ENCODE measurements around the gene MAS1L.

MAS1L gene, protein sequence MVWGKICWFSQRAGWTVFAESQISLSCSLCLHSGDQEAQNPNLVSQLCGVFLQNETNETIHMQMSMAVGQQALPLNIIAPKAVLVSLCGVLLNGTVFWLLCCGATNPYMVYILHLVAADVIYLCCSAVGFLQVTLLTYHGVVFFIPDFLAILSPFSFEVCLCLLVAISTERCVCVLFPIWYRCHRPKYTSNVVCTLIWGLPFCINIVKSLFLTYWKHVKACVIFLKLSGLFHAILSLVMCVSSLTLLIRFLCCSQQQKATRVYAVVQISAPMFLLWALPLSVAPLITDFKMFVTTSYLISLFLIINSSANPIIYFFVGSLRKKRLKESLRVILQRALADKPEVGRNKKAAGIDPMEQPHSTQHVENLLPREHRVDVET

DNA sequence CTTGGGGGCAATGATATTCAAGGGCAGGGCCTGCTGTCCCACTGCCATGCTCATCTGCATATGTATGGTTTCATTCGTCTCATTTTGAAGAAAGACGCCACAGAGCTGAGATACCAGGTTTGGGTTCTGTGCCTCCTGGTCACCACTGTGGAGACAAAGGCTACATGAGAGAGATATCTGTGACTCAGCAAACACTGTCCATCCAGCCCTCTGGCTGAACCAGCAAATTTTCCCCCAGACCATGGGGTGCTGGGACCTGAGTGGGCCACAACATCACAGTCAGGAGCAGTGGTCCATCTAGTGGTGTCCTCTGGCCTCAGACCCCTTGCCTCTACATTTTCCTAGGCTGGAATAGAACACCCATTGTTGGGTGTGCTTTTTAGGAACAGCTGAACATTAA lies at the start of gene MAS1L:
Gene MAS1L, minus strand, starts transcription at position 297 of the 400 bp plus-strand sequence. Its CDS starts 54 bp downstream, at position 243.
- H3K4me3 Mint-ChIP-seq: no peak within 1 kb of the TSS
- H3K4me1 Mint-ChIP-seq: no peaks in the 10 kb centered on the region
- H3K36me3 Mint-ChIP-seq: no peaks in the 10 kb centered on the region
- H3K9me3 Mint-ChIP-seq: no peaks in the 10 kb centered on the region
- H3K27me3 Mint-ChIP-seq: peaks cover 11% of the 10 kb centered on the region
- no peak within 1 kb of the TSS for H3K27ac Mint-ChIP-seq

GRCh38 chr6:29532320-29532951 lies 44.7 kb upstream of the MAS1L start:
- Mint-ChIP-seq H3K9me3 (no peaks in the 10 kb centered on the region), H3K4me1 (no peaks in the 10 kb centered on the region), H3K27ac (no peak overlapping the region), H3K4me3 (no peak overlapping the region), H3K36me3 (no peaks in the 10 kb centered on the region), H3K27me3 (peaks cover 1% of the 10 kb centered on the region)

- Mint-ChIP-seq H3K27me3 (peaks cover 4% of the 10 kb centered on the region), H3K27ac (no peak overlapping the region), H3K9me3 (no peaks in the 10 kb centered on the region), H3K4me1 (no peaks in the 10 kb centered on the region), H3K36me3 (no peaks in the 10 kb centered on the region), H3K4me3 (no peak overlapping the region)
Observed at GRCh38 chr6:29531668-29532067, 43.9 kb upstream of the MAS1L start.

- H3K36me3 Mint-ChIP-seq: no peaks in the 10 kb centered on the region
- no peaks in the 10 kb centered on the region for H3K9me3 Mint-ChIP-seq
- no peaks in the 10 kb centered on the region for H3K4me1 Mint-ChIP-seq
- H3K4me3 Mint-ChIP-seq: no peak overlapping the region
- no peak overlapping the region for H3K27ac Mint-ChIP-seq
- peaks cover 7% of the 10 kb centered on the region for H3K27me3 Mint-ChIP-seq
Observed at GRCh38 chr6:29530671-29531310, 43.0 kb upstream of the MAS1L start.

- Mint-ChIP-seq H3K9me3 (no peaks in the 10 kb centered on the region), H3K4me1 (no peaks in the 10 kb centered on the region), H3K27ac (no peak overlapping the region), H3K36me3 (no peaks in the 10 kb centered on the region), H3K4me3 (no peak overlapping the region), H3K27me3 (peaks cover 9% of the 10 kb centered on the region)
Observed at GRCh38 chr6:29529956-29530355, 42.2 kb upstream of the MAS1L start.

DNA sequence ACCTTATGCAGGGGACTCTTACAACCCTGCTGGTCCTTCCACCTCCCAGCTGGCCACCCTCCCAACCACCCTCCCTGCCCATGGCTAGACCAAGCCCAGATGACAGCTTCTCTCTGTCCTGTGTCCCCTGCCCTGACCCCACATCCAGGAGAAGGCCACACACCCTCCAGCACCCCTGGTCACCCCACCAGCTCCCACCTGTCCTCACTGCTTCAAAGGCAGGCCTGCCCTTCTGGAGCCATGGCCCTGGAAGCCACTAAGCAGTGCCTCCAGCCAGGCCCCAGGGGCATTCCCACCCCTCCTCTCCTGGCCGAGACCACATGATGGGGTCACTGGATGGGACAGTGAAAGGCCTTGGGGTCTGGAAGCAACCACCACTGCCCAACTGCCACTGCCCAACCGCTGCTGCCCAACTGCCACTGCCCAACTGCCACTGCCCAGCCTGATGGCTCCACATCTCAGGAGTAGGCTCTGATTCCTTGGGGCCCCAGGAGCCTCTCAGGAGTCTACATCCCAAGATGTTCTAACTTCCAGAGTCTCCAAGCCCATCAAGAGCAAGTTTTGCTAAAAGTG lies 41.3 kb upstream of the MAS1L start:
- Mint-ChIP-seq H3K27me3 (peaks cover 9% of the 10 kb centered on the region), H3K4me1 (no peaks in the 10 kb centered on the region), H3K27ac (no peak overlapping the region), H3K9me3 (no peaks in the 10 kb centered on the region), H3K4me3 (no peak overlapping the region), H3K36me3 (no peaks in the 10 kb centered on the region)

GRCh38 chr6:29528300-29528931 lies 40.7 kb upstream of the MAS1L start:
- Mint-ChIP-seq H3K27ac (no peak overlapping the region), H3K36me3 (no peaks in the 10 kb centered on the region), H3K27me3 (peaks cover 11% of the 10 kb centered on the region)

GRCh38 chr6:29527564-29527963 lies 39.8 kb upstream of the MAS1L start:
- Mint-ChIP-seq H3K36me3 (no peaks in the 10 kb centered on the region), H3K4me1 (no peaks in the 10 kb centered on the region), H3K9me3 (no peaks in the 10 kb centered on the region), H3K4me3 (no peak overlapping the region), H3K27ac (no peak overlapping the region), H3K27me3 (peaks cover 15% of the 10 kb centered on the region)

More at GRCh38 chr6:29528300-29528931, 40.7 kb upstream of the MAS1L start:
- Mint-ChIP-seq H3K9me3 (no peaks in the 10 kb centered on the region), H3K4me3 (no peak overlapping the region), H3K4me1 (no peaks in the 10 kb centered on the region)

GRCh38 chr6:29527126-29527525 lies 39.4 kb upstream of the MAS1L start:
- Mint-ChIP-seq H3K4me1 (no peaks in the 10 kb centered on the region), H3K4me3 (no peak overlapping the region), H3K27me3 (peaks cover 17% of the 10 kb centered on the region), H3K9me3 (no peaks in the 10 kb centered on the region), H3K27ac (no peak overlapping the region), H3K36me3 (no peaks in the 10 kb centered on the region)

DNA sequence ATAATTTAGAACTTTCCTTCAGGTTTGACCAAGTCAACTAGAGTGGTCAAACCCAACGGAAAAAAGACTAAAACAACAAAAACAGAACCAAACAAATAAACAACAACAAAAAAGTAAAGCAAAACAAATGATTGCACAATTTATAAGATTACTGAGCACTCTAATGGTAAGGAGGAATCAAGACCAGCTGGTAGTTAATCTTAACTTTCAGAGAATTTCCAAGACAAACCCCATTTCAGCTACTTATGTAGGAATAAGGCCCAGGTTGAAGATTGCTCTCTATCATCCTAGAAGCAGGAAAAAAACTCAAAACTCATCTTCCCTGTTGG lies 37.5 kb upstream of the MAS1L start:
- Mint-ChIP-seq H3K4me3 (no peak overlapping the region), H3K27me3 (peaks cover 22% of the 10 kb centered on the region), H3K9me3 (no peaks in the 10 kb centered on the region), H3K27ac (no peak overlapping the region), H3K4me1 (no peaks in the 10 kb centered on the region), H3K36me3 (no peaks in the 10 kb centered on the region)

DNA sequence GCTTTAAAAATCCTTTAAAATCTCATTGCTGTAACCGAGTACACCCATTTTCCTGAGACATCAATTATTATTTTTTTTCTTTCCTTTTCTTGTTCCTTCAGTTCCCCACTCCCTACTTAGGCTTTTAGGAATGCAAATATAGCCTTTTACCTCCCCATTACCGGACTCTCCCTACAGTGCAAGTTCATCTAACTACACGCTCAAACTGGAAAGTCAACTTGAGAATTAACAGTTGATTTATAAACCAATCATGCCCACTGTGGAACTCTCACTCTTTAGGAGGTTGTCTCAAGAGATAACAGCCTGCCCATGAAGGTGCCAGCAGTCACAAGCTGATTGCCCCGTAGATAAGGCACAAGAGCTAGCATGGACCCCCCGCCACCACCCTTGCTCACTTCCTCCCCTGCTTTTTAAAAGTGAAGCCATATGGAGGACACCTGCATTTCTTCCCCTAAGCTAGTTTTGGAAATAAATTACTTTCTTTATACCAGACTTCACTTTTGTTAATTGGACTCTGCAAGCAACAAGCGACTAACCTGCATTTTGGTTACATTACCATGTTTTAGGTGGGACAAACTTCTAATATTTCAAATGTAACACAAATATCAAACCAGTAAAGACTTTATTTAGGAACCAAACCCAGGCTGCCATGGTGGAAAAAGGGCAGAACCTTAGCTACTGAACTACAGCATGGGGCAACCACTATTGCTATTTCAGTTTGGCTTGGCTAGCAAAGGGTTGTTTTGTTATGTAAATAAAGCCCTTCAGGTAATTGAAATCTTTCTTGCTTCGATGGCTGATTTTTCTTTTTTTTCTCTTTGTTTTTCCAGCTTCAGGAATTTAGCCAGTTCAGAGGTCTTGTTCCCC lies 36.9 kb upstream of the MAS1L start:
- no peaks in the 10 kb centered on the region for H3K36me3 Mint-ChIP-seq
- H3K4me1 Mint-ChIP-seq: no peaks in the 10 kb centered on the region
- H3K4me3 Mint-ChIP-seq: no peak overlapping the region
- no peaks in the 10 kb centered on the region for H3K9me3 Mint-ChIP-seq
- H3K27ac Mint-ChIP-seq: no peak overlapping the region
- H3K27me3 Mint-ChIP-seq: peaks cover 22% of the 10 kb centered on the region

- Mint-ChIP-seq H3K27me3 (peaks cover 22% of the 10 kb centered on the region), H3K4me1 (no peaks in the 10 kb centered on the region), H3K27ac (no peak overlapping the region), H3K4me3 (no peak overlapping the region), H3K36me3 (no peaks in the 10 kb centered on the region), H3K9me3 (no peaks in the 10 kb centered on the region)
Observed at GRCh38 chr6:29524044-29524443, 36.3 kb upstream of the MAS1L start.

DNA sequence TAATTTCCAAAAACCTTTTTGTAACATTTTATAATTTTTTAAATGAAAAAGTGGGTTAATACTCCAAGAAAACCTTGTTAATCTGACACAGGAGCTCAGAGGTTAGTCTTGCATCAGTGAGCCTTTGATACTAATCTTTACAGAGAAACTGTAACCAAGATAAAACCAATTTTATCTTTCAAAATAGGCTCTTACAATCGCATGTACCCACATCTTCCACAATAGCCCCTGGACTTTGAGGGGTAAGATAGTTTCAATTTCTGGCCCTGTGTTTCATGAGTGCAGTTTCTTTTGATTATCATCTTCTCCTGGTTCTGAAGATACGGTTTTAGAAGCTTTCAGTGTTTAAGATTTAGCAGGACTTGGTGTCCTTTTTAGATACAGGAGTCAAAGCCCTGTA lies 34.5 kb upstream of the MAS1L start:
- peaks cover 21% of the 10 kb centered on the region for H3K27me3 Mint-ChIP-seq
- H3K4me1 Mint-ChIP-seq: no peaks in the 10 kb centered on the region
- H3K36me3 Mint-ChIP-seq: no peaks in the 10 kb centered on the region
- no peak overlapping the region for H3K4me3 Mint-ChIP-seq
- H3K27ac Mint-ChIP-seq: no peak overlapping the region
- H3K9me3 Mint-ChIP-seq: no peaks in the 10 kb centered on the region

DNA sequence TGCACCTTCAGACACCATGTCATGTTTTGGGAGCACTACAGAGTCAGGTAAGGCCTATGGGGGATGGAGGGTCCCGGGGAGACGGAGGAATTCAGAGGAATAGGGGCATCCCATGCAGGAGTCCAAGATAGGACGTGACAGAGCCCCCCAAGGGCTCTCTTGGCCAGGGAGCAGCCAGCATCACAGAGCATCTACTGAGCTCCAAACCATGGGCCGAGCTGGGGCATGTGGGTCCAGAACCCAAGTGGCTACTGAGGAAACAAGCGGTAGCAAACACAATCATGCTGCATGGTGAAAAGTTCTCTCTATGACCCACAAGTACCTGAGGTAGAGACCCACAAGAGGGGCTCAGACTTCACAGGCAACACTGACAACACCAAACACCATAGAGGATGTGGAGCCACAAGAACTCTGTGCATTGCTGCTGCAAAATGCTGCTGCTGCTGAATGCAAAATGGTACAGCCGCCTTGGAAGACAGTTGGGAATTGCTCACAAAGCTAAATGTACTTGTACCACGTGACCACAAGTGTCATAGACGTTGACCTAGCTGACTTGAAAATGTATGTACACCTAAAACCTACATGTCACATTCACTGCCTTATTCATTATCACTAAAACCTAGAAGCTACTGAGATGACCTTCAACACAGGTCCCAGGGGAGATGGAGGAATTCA lies 33.4 kb upstream of the MAS1L start:
- Mint-ChIP-seq H3K27me3 (peaks cover 19% of the 10 kb centered on the region), H3K36me3 (no peaks in the 10 kb centered on the region), H3K4me1 (peaks cover 2% of the 10 kb centered on the region), H3K4me3 (no peak overlapping the region), H3K27ac (no peak overlapping the region), H3K9me3 (no peaks in the 10 kb centered on the region)

Data from activated naive CD4-positive, alpha-beta T cell treated with anti-CD3 and anti-CD28 coated beads, Interleukin-2, amount 50 U/mL, for 24 hours (primary cell).